Measurements from ENCODE around the gene PTGDR.

GRCh38 chr14:52298795-52299194, 31.3 kb downstream of the PTGDR start:
- TF ChIP-seq POLR2A (IDR thresholded peaks at IDR 0.05) = no peak
- no peak for TF ChIP-seq CTCF (IDR thresholded peaks at IDR 0.05)
- TF ChIP-seq EP300 (IDR thresholded peaks at IDR 0.05) = no peak
